K562 (cell line): ENCODE measurements around the gene MESP1. TPM values are rescaled to one million over a fixed set of nuclear protein-coding genes. Genes with fewer than 3 reads are reported as not detected.

Experiments
- HDAC8 ChIP-seq: fragments of 450-650 bp; IDR thresholded peaks from 2 replicates; pipeline ENCODE4 v1.6.1; 2016; ENCODE audit warnings: mild to moderate bottlenecking, missing genetic modification characterization, moderate library complexity, missing compliant biosample characterization
- MIER1 ChIP-seq: fragments of 450-650 bp; IDR thresholded peaks from 2 replicates; pipeline ENCODE4 v1.6.1; 2016; ENCODE audit warnings: antibody characterized with exemption, mild to moderate bottlenecking, low read depth
- RUNX1 ChIP-seq: sonication (generic); IDR thresholded peaks from 2 replicates; pipeline ENCODE4 v1.6.1; 2016; ENCODE audit warnings: antibody characterized with exemption, low read depth
- SOX6 ChIP-seq: fragments of 450-650 bp; IDR thresholded peaks from 2 replicates; pipeline ENCODE4 v1.6.1; 2014; ENCODE audit warnings: mild to moderate bottlenecking
- SRSF3 ChIP-seq: fragments of 200-400 bp; formaldehyde crosslinking; IDR thresholded peaks from 2 replicates; pipeline ENCODE4 v1.6.1; 2016; ENCODE audit warnings: mild to moderate bottlenecking, low read length, moderate library complexity; ENCODE audit not compliant: insufficient read depth
- TARDBP ChIP-seq: fragments of 450-650 bp; IDR thresholded peaks from 2 replicates; pipeline ENCODE4 v1.6.1; 2016
- TEAD2 ChIP-seq: fragments of 450-650 bp; IDR thresholded peaks from 2 replicates; pipeline ENCODE4 v1.6.1; 2016; ENCODE audit warnings: missing genetic modification characterization, control low read depth, missing compliant biosample characterization
- XRCC5 ChIP-seq: fragments of 200-400 bp; formaldehyde crosslinking; IDR thresholded peaks from 2 replicates; pipeline ENCODE4 v1.6.1; 2017; ENCODE audit warnings: low read depth, mild to moderate bottlenecking, low read length
- ZBTB12 ChIP-seq: fragments of 250-450 bp; sonication (Bioruptor Pico); IDR thresholded peaks from 2 replicates; pipeline ENCODE4 v1.4.0; 2020
- ZNF3 ChIP-seq: fragments of 250-450 bp; sonication (Bioruptor Pico); IDR thresholded peaks from 2 replicates; pipeline ENCODE4 v1.5.0; 2021; ENCODE audit warnings: mild to moderate bottlenecking, moderate library complexity
- ZNF561 ChIP-seq: fragments of 450-650 bp; formaldehyde crosslinking; conservative IDR thresholded peaks from 2 replicates; pipeline ENCODE4 v1.4.0; 2020; ENCODE audit warnings: mild to moderate bottlenecking, moderate library complexity
- ZSCAN32 ChIP-seq: fragments of 450-650 bp; formaldehyde crosslinking; IDR thresholded peaks from 2 replicates; pipeline ENCODE4 v1.4.0; 2020; ENCODE audit warnings: mild to moderate bottlenecking, moderate library complexity
- polyA plus RNA-seq, 8 experiments: library from polyadenylated mRNA; depleted of rRNA in 4 of 8; stranded (reverse) in 5 of 8; unstranded in 3 of 8; fragments of >200 nt; fragmentation: Nextera tagmentation in 2 of 8; fragmentation: Illumina TruSeq in 1 of 8; extraction: Ambion mirVana in 2 of 8; extraction: Trizol in 1 of 8; gene quantifications; 2 replicates each; pipeline versions ENCODE4 v1.2.1 to v1.2.3, GENCODE V29; 2011 to 2014; ENCODE audit warnings: inconsistent platforms in 1 of 8, missing spikeins in 1 of 8
- total RNA-seq, 7 experiments: library from RNA; depleted of rRNA in 6 of 7; stranded (reverse); fragments of >200 nt in 6 of 7; fragmentation: Illumina TruSeq in 2 of 7; extraction: Trizol in 2 of 7; gene quantifications; 2 replicates each; pipeline versions ENCODE4 v1.2.1 to v1.2.3, GENCODE V29; 2011 to 2021; ENCODE audit warnings: low replicate concordance in 1 of 7
- TF ChIP-seq, protein P1 (sequence below), 2 experiments: fragments of 450-650 bp; IDR thresholded peaks; 2 replicates each; pipeline ENCODE4 v1.6.1; 2016; ENCODE audit warnings: mild to moderate bottlenecking in 2 of 2, borderline replicate concordance in 1 of 2, low read depth in 1 of 2, moderate library complexity in 1 of 2
- TF ChIP-seq, protein P2 (sequence below): IDR thresholded peaks from 2 replicates; pipeline ENCODE4 v1.6.1; 2012; ENCODE audit warnings: low read depth, low read length, improper control_type of control experiment, borderline replicate concordance
- TF ChIP-seq, protein P3 (sequence below): sonication (generic); formaldehyde crosslinking; IDR thresholded peaks from 2 replicates; pipeline ENCODE4 v1.8.0; 2023; ENCODE audit warnings: mild to moderate bottlenecking, missing genetic modification reagents

MESP1 gene
- total and polyA plus RNA-seq, 9 of the 15 experiments (the other 6 are each of a cell fraction or from before 2014, with no cell fraction given) = 0.14 to 1.1 (median 0.36) TPM; not detected in 4

- TF ChIP-seq, protein P1, sequence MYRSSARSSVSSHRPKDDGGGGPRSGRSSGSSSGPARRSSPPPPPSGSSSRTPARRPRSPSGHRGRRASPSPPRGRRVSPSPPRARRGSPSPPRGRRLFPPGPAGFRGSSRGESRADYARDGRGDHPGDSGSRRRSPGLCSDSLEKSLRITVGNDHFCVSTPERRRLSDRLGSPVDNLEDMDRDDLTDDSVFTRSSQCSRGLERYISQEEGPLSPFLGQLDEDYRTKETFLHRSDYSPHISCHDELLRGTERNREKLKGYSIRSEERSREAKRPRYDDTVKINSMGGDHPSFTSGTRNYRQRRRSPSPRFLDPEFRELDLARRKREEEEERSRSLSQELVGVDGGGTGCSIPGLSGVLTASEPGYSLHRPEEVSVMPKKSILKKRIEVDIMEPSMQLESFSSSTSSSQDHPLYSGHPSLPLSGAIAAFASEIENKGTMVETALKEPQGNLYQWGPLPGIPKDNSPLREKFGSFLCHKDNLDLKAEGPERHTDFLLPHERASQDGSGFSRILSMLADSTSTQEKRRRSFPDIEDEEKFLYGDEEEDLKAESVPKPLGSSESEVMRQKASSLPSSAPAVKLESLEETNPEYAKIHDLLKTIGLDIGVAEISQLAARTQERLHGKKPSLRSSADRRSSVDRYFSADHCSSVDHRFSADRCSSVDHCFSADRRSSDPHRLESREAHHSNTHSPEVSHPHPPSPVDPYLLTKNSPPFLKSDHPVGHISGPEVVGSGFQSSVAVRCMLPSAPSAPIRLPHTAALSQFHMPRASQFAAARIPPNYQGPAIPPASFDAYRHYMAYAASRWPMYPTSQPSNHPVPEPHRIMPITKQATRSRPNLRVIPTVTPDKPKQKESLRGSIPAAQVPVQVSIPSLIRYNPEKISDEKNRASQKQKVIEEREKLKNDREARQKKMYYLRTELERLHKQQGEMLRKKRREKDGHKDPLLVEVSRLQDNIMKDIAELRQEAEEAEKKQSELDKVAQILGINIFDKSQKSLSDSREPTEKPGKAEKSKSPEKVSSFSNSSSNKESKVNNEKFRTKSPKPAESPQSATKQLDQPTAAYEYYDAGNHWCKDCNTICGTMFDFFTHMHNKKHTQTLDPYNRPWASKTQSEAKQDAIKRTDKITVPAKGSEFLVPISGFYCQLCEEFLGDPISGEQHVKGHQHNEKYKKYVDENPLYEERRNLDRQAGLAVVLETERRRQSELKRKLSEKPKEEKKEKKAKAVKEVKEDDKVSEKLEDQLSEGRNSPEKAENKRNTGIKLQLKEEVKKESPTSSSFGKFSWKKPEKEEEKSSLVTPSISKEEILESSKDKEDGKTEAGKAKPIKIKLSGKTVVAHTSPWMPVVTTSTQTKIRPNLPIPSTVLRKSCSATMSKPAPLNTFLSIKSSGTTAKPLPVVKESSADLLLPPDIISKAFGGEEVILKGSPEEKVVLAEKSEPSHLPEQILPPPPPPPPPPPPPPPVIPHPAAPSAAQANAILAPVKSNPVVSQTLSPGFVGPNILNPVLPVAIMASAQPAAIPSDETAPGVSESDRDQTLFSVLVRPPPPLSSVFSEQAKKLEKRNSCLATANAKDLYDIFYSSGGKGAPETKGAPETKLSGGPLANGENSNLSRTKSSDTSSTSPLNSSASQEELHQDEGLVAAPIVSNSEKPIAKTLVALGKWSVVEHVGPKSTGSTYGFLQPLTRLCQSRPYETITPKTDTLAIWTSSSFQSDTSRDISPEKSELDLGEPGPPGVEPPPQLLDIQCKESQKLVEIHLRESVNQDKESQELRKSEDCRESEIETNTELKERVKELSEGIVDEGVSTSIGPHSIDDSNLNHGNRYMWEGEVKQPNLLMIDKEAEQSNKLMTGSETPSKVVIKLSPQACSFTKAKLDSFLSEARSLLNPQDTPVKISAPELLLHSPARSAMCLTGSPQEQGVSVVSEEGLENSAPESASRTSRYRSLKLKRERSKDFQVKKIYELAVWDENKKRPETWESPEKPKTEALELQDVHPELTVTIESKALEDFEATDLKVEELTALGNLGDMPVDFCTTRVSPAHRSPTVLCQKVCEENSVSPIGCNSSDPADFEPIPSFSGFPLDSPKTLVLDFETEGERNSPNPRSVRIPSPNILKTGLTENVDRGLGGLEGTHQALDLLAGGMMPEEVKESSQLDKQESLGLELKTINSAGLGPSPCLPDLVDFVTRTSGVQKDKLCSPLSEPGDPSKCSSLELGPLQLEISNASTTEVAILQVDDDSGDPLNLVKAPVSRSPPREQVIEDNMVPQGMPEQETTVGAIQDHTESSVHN (IDR thresholded peaks at IDR 0.05; ENCODE audit: borderline replicate concordance in 1 of 2, low read depth in 1 of 2) = no peak
- TF ChIP-seq ZNF561 (CRISPR knock-in tag) (no peak), SRSF3 (no peak), SOX6 (no peak), TARDBP (no peak), ZNF3 (CRISPR knock-in tag) (no peak), HDAC8 (tag) (no peak; the same call in 1 of the 2 replicates), ZBTB12 (CRISPR knock-in tag) (no peak), XRCC5 (no peak), MIER1 (no peak), RUNX1 (no peak), ZSCAN32 (CRISPR knock-in tag) (no peak), TEAD2 (tag) (no peak)
- TF ChIP-seq, protein P2, sequence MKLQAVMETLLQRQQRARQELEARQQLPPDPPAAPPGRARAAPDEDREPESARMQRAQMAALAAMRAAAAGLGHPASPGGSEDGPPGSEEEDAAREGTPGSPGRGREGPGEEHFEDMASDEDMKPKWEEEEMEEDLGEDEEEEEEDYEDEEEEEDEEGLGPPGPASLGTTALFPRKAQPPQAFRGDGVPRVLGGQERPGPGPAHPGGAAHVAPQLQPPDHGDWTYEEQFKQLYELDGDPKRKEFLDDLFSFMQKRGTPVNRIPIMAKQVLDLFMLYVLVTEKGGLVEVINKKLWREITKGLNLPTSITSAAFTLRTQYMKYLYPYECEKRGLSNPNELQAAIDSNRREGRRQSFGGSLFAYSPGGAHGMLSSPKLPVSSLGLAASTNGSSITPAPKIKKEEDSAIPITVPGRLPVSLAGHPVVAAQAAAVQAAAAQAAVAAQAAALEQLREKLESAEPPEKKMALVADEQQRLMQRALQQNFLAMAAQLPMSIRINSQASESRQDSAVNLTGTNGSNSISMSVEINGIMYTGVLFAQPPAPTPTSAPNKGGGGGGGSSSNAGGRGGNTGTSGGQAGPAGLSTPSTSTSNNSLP = no peak
- TF ChIP-seq, protein P3, sequence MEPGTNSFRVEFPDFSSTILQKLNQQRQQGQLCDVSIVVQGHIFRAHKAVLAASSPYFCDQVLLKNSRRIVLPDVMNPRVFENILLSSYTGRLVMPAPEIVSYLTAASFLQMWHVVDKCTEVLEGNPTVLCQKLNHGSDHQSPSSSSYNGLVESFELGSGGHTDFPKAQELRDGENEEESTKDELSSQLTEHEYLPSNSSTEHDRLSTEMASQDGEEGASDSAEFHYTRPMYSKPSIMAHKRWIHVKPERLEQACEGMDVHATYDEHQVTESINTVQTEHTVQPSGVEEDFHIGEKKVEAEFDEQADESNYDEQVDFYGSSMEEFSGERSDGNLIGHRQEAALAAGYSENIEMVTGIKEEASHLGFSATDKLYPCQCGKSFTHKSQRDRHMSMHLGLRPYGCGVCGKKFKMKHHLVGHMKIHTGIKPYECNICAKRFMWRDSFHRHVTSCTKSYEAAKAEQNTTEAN (CRISPR knock-in tag) = no peak
These were observed 25.4 kb upstream of the MESP1 start, which contains the start of gene MESP2 (continued) for GRCh38 chr15:89776274-89777072.
